PC-9 (cell line): ENCODE results near the gene CHRNA5. TPM values are rescaled to one million over a fixed set of nuclear protein-coding genes. Genes with fewer than 3 reads are reported as not detected.

Source experiments
- BruUV-seq: library from RNA; stranded (reverse); fragments of 400-500 nt; replicated peaks from 2 replicates; lab custom pipeline; 2021; lab: Mats Ljungman, UMichigan
- CTCF ChIA-PET: fragments of 300-600 bp; sonication (Branson Sonifier 250); formaldehyde crosslinking; loops from one replicate; lab custom pipeline; 2022; ENCODE audit warnings: antibody characterized with exemption; lab: Charles Lee
- POLR2A ChIA-PET: fragments of 300-600 bp; sonication (Branson Sonifier 250); formaldehyde crosslinking; loops from one replicate; lab custom pipeline; 2022; ENCODE audit warnings: antibody characterized with exemption; ENCODE audit not compliant: unreplicated experiment; lab: Charles Lee
- DNase-seq, 2 experiments: peaks; one replicate each; pipeline versions ENCODE4 v3.0.0 to v3.0.0-alpha.2; 2015 to 2022; ENCODE audit warnings: mixed read lengths in 1 of 2
- H2AFZ ChIP-seq: fragments of 200-600 bp; sonication (generic); 2 replicates; pipeline ENCODE4 v1.8.1; 2017; ENCODE audit warnings: antibody characterized with exemption
- H3F3A ChIP-seq: fragments of 200-600 bp; sonication (generic); 2 replicates; pipeline ENCODE4 v1.8.1; 2017; ENCODE audit warnings: antibody characterized with exemption, mild to moderate bottlenecking, low read depth; ENCODE audit not compliant: insufficient read depth
- H3K27ac ChIP-seq: fragments of 200-600 bp; sonication (generic); 2 replicates; pipeline ENCODE4 v1.6.1; 2016; ENCODE audit warnings: mixed run types
- H3K27me3 ChIP-seq: fragments of 200-600 bp; sonication (generic); 2 replicates; pipeline ENCODE4 v1.6.1; 2016; ENCODE audit warnings: low read depth, mixed run types; ENCODE audit not compliant: insufficient read depth
- H3K36me3 ChIP-seq: fragments of 200-600 bp; sonication (generic); 2 replicates; pipeline ENCODE4 v1.6.1; 2016; ENCODE audit warnings: low read depth, mixed run types
- H3K4me1 ChIP-seq: fragments of 200-600 bp; sonication (generic); replicated peaks from 2 replicates; pipeline ENCODE4 v1.6.1; 2016; ENCODE audit warnings: mixed run types; ENCODE audit not compliant: insufficient read depth
- H3K4me2 ChIP-seq: fragments of 200-600 bp; sonication (generic); 2 replicates; pipeline ENCODE4 v1.6.1; 2017; ENCODE audit warnings: mixed run types
- H3K4me3 ChIP-seq: fragments of 200-600 bp; sonication (generic); 2 replicates; pipeline ENCODE4 v1.6.1; 2016; ENCODE audit warnings: mixed run types
- H3K79me2 ChIP-seq: fragments of 200-600 bp; sonication (generic); 2 replicates; pipeline ENCODE4 v1.6.1; 2017; ENCODE audit warnings: low read depth, mixed run types
- H3K9me2 ChIP-seq: fragments of 200-600 bp; sonication (generic); 2 replicates; pipeline ENCODE4 v1.8.1; 2017; ENCODE audit warnings: mild to moderate bottlenecking; ENCODE audit not compliant: insufficient read depth
- H3K9me3 ChIP-seq: fragments of 200-600 bp; sonication (generic); 2 replicates; pipeline ENCODE4 v1.8.1; 2016; ENCODE audit warnings: low read depth; ENCODE audit not compliant: insufficient read depth
- H4K20me1 ChIP-seq: fragments of 200-600 bp; sonication (generic); 2 replicates; pipeline ENCODE4 v1.8.1; 2017; ENCODE audit not compliant: insufficient read depth
- CTCF ChIP-seq: fragments of 200-600 bp; sonication (generic); conservative IDR thresholded peaks from 2 replicates; pipeline ENCODE4 v1.6.1; 2017; ENCODE audit warnings: mixed run types, antibody characterized with exemption, mild to moderate bottlenecking, moderate library complexity
- EZH2 ChIP-seq: fragments of 200-600 bp; sonication (generic); IDR thresholded peaks from 2 replicates; pipeline ENCODE4 v1.8.0; 2017; ENCODE audit warnings: antibody characterized with exemption, low read depth
- intact Hi-C: fragments of 100-400 bp; cut with micrococcal nuclease; formaldehyde crosslinking; loops from one replicate; pipeline ENCODE4 v1.10.0; 2022; ENCODE audit not compliant: unreplicated experiment
- total RNA-seq: library from RNA; stranded (reverse); gene quantifications from 2 replicates; pipeline ENCODE4 v1.2.3, GENCODE V29; 2021

CHRNA5 gene
- total RNA-seq, 1 experiment from 2014 or later = 9.5 TPM

GRCh38 chr15:78642331-78642730 is 77.0 kb downstream of the CHRNA5 start:
- CTCF ChIA-PET = interaction anchor here (0.5 kb wide), 1 partner anchor 220 kb away, joined by 3 read pairs; no protein-coding TSS in a partner anchor
- intact Hi-C loops = no loop called here

More at GRCh38 chr15:78642331-78642730, 77.0 kb downstream of the CHRNA5 start:
- BruUV-seq = no TSS peak
- DNase-seq = no peak
- Histone ChIP-seq H3K4me1 (no peaks in the 10 kb centered on the region), H2AFZ (no peak overlapping the region), H3K4me2 (no peak overlapping the region), H3K4me3 (no peak overlapping the region), H3K27me3 (no peaks in the 10 kb centered on the region), H3K27ac (no peak overlapping the region), H3K79me2 (no peaks in the 10 kb centered on the region), H4K20me1 (no peaks in the 10 kb centered on the region), H3K36me3 (no peaks in the 10 kb centered on the region), H3F3A (no peaks in the 10 kb centered on the region), H3K9me3 (no peaks in the 10 kb centered on the region), H3K9me2 (no peaks in the 10 kb centered on the region)
- TF ChIP-seq CTCF (no peak), EZH2 (no peak)
- POLR2A ChIA-PET = no interaction called here

Other genes with a start within 250 kb of the CHRNA5 start
- not detected in 2 replicates for gene CRABP1, start 225.2 kb upstream of the CHRNA5 start, total RNA-seq
- 48.8 and 49.0 TPM in 2 replicates for gene IREB2, start 127.3 kb upstream of the CHRNA5 start, total RNA-seq
- 5.6 and 6.9 TPM in 2 replicates for gene HYKK, start 57.9 kb upstream of the CHRNA5 start, total RNA-seq
- gene PSMA4, start 25.1 kb upstream of the CHRNA5 start, total RNA-seq = 142 and 230 TPM in 2 replicates
- gene CHRNA3, start 55.5 kb downstream of the CHRNA5 start, total RNA-seq = not detected in 2 replicates
- 0.13 TPM in 1 of 2 replicates, not detected in the other for gene CHRNB4, start 75.7 kb downstream of the CHRNA5 start, total RNA-seq
- gene ADAMTS7, start 245.9 kb downstream of the CHRNA5 start, total RNA-seq = 1.3 and 1.9 TPM in 2 replicates